NOMO-1 treated with dmso at 0.1 percent for 144 hours (cell line): ENCODE data around the gene CD28.
"Not testable (repeated sequence)": the region's sequence is repeated elsewhere in the genome, so short reads cannot be mapped to it uniquely, and the experiment has no call there.

Experiments used
- DNase-seq: peaks from one replicate; lab custom pipeline; 2025; ENCODE audit not compliant: unreplicated experiment; lab: John Stamatoyannopoulos, UW

The CD28 gene

DNA sequence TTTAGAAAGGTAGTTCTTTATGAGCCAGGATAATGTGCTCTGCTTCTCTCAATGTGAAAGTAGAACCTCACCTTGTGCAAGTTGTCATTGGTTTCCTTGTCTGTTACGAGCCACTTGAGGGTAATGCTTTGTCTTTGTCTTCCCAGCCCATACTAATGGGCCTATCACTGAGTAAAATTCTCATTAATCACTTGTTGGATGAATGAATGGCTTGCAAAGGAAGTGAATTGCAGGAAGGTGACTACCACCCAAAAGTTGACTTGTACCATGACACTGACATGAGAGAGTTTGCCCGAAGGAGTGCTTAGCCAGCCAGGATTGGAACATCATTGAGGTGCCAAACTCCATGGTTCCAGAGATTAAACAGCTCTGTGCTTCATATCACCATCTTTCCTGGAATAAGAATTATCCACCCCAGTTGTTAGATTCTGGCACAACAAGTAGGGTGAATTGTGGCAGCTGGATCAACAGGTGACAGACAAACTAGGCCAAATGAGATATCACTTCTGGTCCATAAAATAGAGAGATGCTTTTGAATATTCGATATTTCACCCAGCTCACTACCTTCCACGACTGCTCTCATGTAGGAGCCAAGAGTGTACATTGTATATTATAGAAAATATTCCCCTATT, 20.5 kb upstream of the CD28 start:
- no peak for DNase-seq

DNA sequence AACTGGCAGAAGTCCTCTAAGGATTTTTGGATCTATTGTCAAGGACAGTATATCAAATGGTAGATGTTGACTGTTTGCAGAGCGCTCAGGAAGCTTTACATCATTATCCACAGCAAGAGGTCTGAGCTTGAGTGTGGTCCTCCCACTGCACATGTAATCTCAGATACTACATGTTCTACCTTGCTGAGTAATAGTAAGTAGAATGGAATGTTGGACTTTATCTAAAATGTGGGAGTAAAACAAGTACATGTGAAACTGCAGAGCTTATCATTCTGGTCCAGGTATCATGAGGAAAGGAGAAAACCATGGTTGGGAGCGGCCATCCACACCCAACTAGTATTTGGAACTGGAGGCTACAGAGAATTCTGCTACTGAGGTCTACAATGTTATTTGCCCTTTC, 19.3 kb upstream of the CD28 start:
- DNase-seq: no peak

DNA sequence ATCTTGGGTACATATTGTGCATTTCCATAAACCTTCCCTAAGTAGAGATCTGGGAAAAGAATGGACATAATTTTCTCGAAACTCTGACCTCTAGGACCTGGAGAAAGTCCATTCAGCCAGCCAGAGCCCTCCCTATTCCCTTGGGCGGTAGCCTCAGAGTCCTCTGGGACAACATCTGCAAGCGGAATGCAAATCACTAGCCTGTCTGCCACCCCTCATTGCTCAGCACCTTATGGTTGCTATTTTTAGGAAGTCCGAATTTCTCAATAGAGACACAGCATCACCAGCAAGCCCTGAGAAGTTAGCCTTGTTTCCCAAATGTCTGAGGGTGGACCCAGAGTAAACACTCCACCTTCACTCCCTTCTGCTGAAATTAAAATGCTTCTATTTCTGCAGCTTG, 17.6 kb upstream of the CD28 start:
- no peak for DNase-seq

DNA sequence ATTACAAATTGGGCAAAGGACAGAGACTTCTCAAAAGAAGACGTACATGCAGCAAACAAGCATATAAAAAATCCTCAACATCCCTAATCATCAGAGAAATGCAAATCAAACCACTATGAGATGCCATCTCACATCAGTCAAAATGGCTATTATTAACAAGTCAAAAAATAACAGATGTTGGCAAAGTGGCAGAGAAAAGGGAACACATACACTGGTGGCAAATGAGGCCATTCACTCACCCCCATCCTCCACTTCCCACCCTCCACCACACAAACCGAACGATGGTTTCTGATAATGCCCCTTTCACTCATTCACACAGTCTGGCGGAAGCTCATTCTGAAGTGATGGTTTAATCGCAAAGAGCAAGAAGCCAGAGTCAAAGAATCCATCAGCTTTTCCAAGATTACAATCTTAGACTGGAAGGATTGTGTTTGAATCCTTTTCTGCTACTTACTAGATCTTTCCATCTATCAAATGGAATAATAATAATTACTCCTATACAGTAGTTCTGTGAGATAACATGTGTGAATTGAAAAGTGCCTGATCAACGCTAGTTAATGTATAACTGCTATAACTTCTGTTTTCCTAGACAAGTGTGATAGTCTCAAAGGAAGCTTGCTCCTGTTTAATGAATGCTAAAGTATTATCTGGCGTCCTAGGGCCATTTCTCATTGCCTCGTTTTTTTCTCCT, 16.9 kb upstream of the CD28 start:
- DNase-seq: no peak

DNA sequence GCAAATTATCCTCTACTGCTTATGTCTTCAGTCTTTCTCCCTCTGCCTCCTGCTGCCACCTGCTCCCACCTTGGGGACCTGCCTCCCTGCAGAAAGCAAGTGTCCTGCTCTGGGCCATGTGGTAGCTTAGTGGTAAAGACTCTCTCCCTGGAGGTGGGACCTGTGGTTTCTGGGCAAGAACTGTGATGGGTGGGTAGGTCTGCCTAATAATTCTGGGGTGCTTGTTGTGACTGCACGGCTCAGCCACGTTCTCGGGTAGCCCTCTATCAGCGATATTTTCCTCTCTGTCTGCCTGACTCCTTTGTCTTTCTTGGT, 16.4 kb upstream of the CD28 start:
- DNase-seq: no peak

DNA sequence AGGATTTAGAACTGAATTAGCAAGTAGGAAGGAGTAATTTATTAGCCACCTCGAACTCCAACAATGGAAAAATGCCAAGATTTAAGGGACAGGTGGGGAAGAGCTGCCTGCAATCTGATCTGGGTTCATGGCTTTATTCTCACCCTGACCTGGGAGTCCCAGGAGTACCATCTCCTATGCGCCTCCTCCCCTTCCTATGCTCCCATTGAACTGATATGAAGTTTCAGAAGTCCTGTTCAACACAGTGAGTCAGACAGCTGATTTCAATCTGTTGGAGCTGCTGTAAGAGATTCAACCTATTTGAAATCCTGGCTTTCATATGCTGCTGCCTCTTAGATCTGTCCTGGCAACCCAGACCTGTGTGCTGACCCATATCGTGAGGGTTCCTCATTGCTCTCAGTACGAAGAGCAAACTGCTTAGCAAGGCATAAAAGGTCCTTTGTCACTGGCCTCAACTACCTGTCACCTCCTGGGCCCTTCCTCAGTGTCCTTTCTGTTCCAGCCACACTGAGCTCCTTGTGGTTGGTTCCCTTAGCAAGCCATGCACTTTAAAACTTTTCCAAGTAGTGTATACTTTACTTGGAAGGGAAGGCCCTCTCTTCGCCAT, 15.9 kb upstream of the CD28 start:
- no peak for DNase-seq

DNA sequence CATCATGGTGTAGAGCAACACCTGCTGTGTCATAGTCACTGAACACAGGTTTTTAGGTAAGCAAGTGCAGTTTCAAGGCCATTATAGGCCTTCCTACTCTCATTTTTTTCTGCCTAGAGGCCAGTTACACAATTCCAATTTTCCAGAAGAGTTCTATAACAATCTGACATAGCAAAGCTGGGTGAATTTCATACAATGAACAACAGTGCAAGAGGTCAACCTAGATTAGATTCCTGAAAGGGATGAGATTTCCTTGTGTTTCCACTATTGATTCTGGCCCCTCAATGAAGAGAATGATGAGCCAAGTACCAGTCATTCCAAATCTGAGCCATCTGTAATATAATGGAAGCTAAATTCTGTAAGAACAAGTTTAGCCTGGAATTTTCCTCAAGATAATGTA, 15.3 kb upstream of the CD28 start:
- DNase-seq: no peak

DNA sequence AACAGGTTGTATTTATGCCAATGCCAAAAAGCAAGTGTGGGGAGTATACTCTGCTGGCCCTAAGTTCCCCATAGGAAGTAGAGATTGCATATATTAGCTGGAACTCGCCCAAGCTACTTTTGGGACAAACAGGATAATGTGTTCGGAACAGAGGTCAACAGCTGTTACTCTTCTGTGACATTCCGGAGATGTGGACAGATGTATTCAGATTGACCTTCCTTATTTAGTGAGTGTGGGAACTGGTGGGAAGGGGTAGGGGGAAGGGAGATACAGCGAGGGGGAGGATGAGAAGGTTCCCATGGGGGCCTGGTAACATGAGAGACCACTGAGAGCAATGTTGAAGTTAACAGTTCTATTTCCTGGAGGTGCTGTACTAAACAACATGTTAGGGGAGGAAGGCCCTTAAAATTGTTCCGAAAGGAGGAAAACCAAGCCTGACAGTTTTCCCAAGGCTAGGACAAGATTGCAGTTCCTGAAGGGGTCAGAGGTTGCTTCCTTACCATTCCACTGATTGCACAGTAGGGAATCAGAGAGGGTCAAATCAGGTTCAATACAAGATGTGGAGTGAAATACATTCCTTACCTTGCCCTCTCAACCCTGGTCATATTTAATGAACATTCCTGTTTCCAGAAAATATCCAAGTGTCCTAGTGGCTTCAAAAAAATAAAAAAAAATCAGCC, 14.3 kb upstream of the CD28 start:
- DNase-seq: no peak

DNA sequence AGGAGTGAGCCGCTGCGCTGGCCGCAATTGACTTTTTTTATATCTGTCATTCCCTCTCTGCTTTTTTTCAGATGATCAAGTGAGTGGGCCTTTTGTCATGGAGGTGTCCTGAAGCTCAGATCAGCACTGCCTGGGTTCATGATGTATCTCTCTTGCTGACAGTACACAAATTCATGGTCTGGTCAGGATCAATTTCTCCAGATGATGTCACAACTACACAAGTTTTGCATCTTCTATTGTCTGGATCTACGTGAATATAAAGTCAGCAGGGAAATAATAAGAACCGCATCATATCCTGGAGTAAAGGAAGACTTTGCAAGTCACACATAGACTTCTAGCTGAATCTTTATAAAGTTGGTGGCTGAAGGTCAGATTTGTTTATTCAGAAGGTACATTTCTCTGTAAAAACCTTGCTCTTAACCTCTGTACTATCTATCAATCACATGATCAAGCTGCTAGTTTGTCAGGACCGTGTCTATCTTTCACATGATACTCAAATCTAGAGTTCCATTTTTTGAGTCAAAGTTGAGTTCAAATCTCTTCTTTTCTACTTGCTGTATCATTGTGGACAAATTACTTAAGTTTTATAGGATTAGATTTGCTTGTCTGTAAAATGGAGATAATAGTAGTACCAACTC, 13.1 kb upstream of the CD28 start:
- no peak for DNase-seq

DNA sequence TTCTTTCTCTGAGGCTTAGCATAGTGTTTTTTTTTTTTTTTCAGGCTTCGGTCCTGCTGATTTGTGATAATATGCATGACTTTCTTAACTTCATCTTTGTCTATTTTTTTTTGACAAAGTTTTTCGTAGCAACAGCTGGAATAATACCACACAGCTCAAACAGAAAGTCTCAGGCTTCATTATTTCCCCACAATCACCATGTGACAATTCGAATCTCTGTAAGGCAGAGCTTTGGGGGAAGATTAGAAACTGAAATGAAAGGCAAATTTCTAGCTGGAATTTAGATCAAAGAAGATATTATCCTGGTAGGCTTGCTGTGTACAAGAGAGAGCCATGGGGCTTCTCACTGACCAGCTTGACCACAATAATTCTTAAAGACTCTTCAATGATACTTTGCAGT, 12.2 kb upstream of the CD28 start:
- no peak for DNase-seq

DNA sequence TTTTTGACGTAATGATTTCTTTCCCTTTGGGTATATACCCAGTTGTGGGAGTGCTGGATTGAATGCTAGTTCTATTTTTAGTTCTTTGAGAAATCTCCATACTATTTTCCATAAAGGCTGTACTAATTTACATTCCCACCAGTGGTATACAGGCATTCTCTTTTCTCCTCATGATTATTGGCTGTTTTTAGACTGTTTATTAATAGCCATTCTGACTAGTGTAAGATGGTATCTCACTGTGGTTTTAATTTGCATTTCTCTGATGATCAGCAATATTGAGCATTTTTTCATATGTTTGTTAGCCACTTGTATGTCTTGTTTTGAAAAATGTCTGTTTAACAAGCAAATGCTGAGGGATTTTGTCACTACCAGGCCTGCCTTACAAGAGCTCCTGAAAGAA, 9.2 kb upstream of the CD28 start:
- no peak for DNase-seq

DNA sequence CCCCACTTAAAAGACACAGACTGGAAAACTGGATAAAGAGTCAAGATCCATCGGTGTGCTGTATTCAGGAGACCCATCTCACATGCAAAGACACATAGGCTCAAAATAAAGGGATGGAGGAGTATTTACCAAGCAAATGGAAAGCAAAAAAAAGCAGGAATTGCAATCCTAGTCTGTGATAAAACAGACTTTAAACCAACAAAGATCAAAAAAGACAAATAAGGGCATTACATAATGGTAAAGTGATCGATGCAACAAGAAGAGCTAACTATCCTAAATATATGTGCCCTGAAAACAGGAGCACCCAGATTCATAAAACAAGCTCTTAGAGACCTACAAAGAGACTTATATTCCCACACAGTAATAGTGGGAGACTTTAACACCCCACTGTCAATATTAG, 8.7 kb upstream of the CD28 start:
- DNase-seq: not testable (repeated sequence)

DNA sequence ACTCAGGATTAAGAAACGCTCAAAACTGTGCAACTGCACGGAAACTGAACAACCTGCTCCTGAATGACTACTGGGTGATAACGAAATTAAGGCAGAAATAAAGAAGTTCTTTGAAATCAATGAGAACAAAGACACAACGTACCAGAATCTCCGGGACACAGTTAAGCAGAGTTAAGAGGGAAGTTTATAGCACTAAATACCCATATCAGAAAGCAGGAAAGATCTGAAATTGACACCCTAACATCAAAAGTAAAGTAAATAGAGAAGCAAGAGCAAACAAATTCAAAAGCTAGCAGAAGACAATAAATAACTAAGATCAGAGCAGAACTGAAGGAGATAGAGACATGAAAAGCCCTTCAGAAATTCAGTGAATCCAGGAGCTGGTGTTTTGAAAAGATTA, 8.0 kb upstream of the CD28 start:
- not testable (repeated sequence) for DNase-seq

DNA sequence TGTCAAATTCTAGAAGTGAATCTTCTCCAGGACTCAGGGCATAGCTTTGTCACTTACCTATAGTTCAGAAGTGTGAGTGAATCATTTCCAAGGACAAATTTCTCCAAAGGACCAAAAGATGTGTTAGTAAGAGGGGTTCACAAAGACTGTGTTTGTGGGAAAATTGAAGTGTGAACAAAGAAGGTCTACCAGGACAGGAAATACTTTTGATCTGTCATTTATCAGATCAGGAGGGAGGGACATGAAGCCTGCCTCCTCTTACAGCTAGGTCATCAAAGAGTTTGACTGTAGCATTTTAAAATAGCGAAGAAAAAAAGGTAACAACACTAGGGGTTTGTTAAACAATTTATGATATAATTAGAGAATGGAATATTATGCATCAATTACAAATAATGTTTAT, 2.0 kb upstream of the CD28 start:
- DNase-seq: no peak

DNA sequence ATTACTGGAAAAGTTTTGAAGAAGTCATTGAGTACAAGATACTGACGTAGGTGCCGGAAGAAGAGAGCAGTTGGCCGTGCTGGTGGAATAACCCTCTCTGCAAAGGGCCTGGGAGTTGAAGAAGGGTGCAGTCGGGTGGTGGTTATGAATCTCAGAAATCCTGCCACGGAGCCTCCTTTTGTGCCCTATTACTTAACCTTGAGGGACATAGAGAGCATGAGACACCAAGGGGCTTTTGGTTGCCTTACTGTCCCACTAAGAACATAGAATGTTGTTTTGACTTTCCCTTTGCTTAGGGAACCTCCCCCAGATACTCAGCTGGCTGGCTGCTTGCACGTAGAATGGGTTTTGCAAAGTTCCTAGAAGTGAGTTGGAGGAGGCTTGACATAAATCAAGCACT, 1.3 kb upstream of the CD28 start:
- no peak for DNase-seq

DNA sequence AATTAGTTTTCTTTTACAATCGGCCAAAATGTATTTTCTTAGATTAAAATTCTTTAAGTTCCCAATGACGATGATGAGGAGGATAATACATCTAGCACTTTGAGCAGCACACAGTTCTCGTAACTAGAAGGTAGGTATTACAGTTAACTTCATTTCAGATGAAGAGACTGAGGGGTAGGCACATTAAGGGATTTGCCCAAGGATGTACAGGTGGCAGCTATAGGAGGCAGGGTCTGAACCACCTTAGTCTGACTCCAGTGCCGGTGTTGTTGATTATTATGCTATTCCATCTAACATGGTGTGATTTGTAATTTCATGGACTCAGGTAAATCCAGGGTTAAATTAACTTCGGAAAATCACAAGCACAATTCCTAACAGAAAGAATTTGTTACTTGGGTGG, 1.1 kb downstream of the CD28 start:
- no peak for DNase-seq

DNA sequence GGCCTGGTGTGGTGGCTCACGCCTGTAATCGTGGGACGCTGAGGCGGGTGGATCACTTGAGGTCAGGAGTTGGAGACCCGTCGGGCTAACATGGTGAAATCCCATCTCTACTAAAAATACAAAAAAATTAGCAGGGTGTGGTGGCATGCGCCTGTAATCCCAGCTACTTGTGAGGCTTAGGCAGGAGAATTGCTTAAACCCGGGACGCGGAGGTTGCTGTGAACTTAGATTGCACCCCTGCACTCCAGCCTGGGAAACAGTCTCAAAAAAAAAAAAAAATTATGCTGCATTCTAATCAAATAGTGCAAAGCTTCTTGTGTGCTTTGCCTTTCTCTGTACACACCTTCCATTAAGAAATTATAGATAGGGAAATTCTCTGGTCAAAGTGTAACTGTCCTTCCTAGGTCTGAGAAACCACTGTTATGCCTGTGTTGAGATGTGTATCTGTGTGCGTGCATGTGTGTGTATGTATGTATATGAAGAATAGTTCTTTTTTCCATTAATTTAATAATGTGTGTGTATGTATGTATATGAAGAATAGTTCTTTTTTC, 2.5 kb downstream of the CD28 start:
- no peak for DNase-seq

DNA sequence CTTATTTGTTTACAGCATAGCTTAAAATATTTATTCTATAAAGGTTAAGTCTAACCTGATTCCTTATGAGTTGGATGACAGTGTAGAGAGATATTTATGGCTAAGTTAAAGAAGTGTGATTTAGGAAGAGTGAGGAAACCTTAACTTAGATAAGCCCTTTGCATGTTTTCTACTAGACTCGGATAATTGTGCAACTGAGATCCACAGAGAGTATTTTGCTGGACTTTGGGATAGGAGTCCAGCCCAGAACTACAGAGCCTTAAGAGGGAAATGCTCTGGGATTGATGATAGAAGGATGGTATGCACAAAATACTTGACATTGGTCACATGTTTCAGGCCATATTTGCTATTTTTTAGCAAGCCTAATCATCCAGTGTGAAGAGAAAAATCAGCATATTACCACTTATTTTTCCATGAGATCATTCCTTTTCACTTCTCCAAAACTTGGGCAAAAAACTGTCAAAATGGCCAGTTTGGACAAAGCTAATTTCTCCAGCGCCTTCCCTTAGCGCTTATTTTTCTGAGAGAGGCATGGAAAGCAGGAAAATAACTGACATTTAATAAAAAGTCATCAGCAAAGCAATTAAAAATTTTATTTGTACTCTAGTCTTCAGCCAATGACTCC, 3.1 kb downstream of the CD28 start:
- no peak for DNase-seq

DNA sequence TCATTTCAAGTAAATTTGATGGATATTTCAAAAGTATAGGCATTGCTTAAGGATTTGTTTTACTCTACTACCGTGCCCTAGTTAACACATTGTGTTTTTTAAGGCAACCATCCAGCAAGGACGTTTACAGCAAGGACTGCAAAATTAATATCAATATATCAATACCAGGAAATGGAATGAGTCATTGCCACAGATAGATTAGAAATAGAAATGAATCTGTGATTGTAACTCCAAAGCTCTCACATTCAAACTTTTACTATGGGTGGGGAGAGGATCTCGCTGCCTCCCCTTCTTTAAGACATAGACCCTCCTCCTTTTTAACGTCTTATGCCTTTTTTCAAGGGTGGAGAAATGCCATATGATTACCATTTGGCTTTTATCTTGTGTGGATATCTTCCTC, 3.8 kb downstream of the CD28 start:
- DNase-seq: no peak

DNA sequence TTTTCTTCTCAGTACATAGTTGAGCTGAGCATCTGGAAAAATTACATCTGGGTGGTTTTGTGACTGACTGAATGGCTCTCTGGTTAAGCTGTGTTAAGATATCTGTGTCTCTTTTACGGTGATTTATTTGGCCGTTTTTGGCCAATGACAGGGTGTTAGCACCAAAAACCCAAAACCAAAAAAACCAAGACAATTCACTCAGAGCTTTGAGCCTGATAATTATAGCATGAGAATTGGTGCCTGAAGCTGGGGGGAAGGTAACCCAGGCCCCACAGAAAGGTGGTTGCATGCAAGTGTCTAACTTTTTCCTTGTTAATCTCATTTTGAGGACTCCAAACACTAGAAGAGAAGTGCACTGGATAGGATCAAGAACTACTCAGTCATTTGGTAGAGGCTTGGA, 4.5 kb downstream of the CD28 start:
- DNase-seq: no peak

DNA sequence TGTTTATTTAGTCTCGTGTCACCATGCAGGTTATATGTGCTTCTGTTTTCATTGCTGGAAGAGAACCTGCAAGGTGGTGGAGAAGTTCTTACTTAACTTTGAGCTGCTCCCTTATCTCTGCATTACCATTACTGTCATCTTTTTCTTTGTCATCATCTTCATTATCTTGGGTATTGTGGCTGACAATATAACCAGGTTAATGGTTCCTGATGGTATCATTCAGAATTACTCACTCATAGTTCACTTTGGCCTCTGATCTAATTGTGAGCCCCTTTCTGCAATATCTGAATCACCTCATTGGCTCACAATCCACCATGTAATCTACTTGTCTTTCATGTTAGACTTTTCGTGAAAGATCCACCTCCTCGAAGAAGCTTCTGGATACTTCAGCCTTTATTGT, 5.0 kb downstream of the CD28 start:
- no peak for DNase-seq
